Lung (tissue), 12 donors: Measurements from ENCODE around the gene HACD2. TPM values are rescaled to one million over a fixed set of nuclear protein-coding genes. Genes with fewer than 3 reads are reported as not detected.

Experiments used
- ATAC-seq: fragments of 200-7000 bp; cut with Tn5 transposase; one replicate; pipeline ENCODE4 v1.9.1; 2020; ENCODE audit warnings: moderate number of reproducible peaks; ENCODE audit not compliant: insufficient read depth, low FRiP score
- DNase-seq, 3 donors: peaks; one replicate each; pipeline ENCODE4 v3.0.0-alpha.2; 2013 to 2017
- H3K27ac ChIP-seq, 2 donors: one replicate each; pipeline ENCODE4 v1.5.1; 2013; ENCODE audit warnings: mild to moderate bottlenecking in 2 of 2, moderate library complexity in 2 of 2, control low read depth in 1 of 2, inconsistent platforms in 1 of 2, low read depth in 1 of 2, low read length in 1 of 2
- H3K27me3 ChIP-seq, 3 donors: one replicate each; pipeline ENCODE4 v1.5.1; 2013; ENCODE audit warnings: low read length in 2 of 3; ENCODE audit not compliant: control insufficient read depth in 3 of 3, insufficient read depth in 3 of 3
- H3K36me3 ChIP-seq, 4 donors: one replicate each; pipeline ENCODE4 v1.5.1; 2013; ENCODE audit warnings: low read length in 4 of 4, mild to moderate bottlenecking in 1 of 4, moderate library complexity in 1 of 4; ENCODE audit not compliant: control insufficient read depth in 4 of 4, insufficient read depth in 4 of 4
- H3K4me1 ChIP-seq, 5 donors: one replicate each; pipeline ENCODE4 v1.5.1; 2013; ENCODE audit warnings: low read length in 5 of 5, mild to moderate bottlenecking in 2 of 5, moderate library complexity in 1 of 5; ENCODE audit not compliant: control insufficient read depth in 5 of 5, insufficient read depth in 5 of 5
- H3K4me3 ChIP-seq: one replicate; pipeline ENCODE4 v1.5.1; 2013; ENCODE audit warnings: mild to moderate bottlenecking, control low read depth, moderate library complexity
- H3K9ac ChIP-seq, 2 donors: one replicate each; pipeline ENCODE4 v1.5.1; 2013; ENCODE audit warnings: low read length in 2 of 2, control low read depth in 1 of 2; ENCODE audit not compliant: insufficient read depth in 1 of 2
- H3K9me3 ChIP-seq, 4 donors: one replicate each; pipeline ENCODE4 v1.5.1; 2013; ENCODE audit warnings: low read length in 3 of 4, mild to moderate bottlenecking in 1 of 4, moderate library complexity in 1 of 4; ENCODE audit not compliant: control insufficient read depth in 4 of 4, insufficient read depth in 3 of 4
- CTCF ChIP-seq: IDR thresholded peaks from 2 replicates; pipeline ENCODE4 v1.5.1; 2012; ENCODE audit warnings: mild to moderate bottlenecking; ENCODE audit errors: control extremely low read depth, extremely low read depth
- WGBS, 2 donors: extraction: QIAGEN DNeasy Blood & Tissue Kit; methylation state at CpG; one replicate each; pipeline ENCODE4 v1.1.7; 2013; 5-methylcytosine and 5-hydroxymethylcytosine counted together
- polyA plus RNA-seq, 2 donors: library from polyadenylated mRNA; stranded (reverse); fragments of 200-250 nt; gene quantifications; one replicate each; pipeline ENCODE4 v1.2.1, GENCODE V29; 2013
- total RNA-seq, 2 donors: library from RNA; depleted of rRNA in 1 of 2; stranded (reverse); fragments of >200 nt in 1 of 2; gene quantifications; one replicate each; pipeline ENCODE4 v1.2.1, GENCODE V29; 2014 to 2021
- donor health status: control.
- donor health status: control.
- donor health status: Bipolar disorder and iron deficiency.
- donor health status: healthy.
- donor health status: DM: yes; HTN: yes; CAD: no.

HACD2 gene
- total and polyA plus RNA-seq, 4 donors, result 17.1 to 40.7 (median 28.2) TPM

- TF ChIP-seq CTCF, result peak; percentile 56
- Histone ChIP-seq H3K9me3 (peaks cover 0 to 3% (median 1%) of the 10 kb centered on the region in 4 donors), H3K36me3 (peaks cover 0 to 5% (median under 1%) of the 10 kb centered on the region in 4 donors), H3K4me1 (no peaks in the 10 kb centered on the region), H3K27ac (no peak overlapping the region), H3K9ac (no peak overlapping the region), H3K4me3 (no peak overlapping the region), H3K27me3 (no peaks in the 10 kb centered on the region)
- DNase-seq (peak in 2 of 3 donors; percentile 71 to 81), ATAC-seq (peak; percentile 66)
- WGBS, 2 donors, result 43 to 47% methylated on average over 12 of the region's 12 CpGs
Measured at GRCh38 chr3:123559040-123559861, 25.6 kb downstream of the HACD2 start.

DNA sequence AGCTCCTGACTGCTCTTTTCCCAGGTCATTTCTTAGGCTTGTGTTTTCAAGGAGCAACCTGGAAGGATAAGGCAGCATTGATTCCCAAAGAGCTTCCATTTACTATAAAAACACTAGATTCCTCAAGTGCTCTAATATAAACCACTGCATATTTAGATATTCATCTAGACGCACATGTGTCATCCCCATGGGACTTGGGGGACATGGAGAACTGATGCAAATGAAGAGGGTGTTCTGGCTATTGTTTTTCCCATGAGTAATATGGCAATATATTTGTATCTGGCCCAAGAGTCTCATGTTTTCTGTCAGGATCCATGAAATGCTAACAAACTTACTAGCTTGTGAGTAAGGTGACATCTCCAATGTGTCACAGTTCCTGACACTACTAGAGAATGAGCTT lies 31.3 kb downstream of the HACD2 start:
- 89 to 100% methylated on average over 1 of the region's 1 CpG for WGBS, 2 donors
- no peak for ATAC-seq
- Histone ChIP-seq H3K27ac (no peak overlapping the region), H3K9me3 (peaks cover 0 to 5% (median 2%) of the 10 kb centered on the region in 4 donors), H3K4me3 (no peak overlapping the region), H3K4me1 (no peaks in the 10 kb centered on the region), H3K27me3 (no peaks in the 10 kb centered on the region), H3K9ac (no peak overlapping the region), H3K36me3 (peaks cover 5 to 11% (median 9%) of the 10 kb centered on the region in 4 donors)
- DNase-seq, result no peak
- TF ChIP-seq CTCF, result no peak

- no peak for ATAC-seq
- H3K27me3 ChIP-seq, result no peaks in the 10 kb centered on the region
- no peak for TF ChIP-seq CTCF
Measured at GRCh38 chr3:123552768-123553167, 32.1 kb downstream of the HACD2 start.

More at GRCh38 chr3:123552768-123553167, 32.1 kb downstream of the HACD2 start:
- H3K4me3 ChIP-seq, result no peak overlapping the region
- H3K9me3 ChIP-seq, result peaks cover 0 to 5% (median 2%) of the 10 kb centered on the region in 4 donors
- no peak for DNase-seq
- H3K27ac ChIP-seq, result no peak overlapping the region
- no peak overlapping the region for H3K9ac ChIP-seq
- H3K36me3 ChIP-seq, result peaks cover 5 to 11% (median 9%) of the 10 kb centered on the region in 4 donors
- peaks cover 0 to 8% (median 0%) of the 10 kb centered on the region in 5 donors for H3K4me1 ChIP-seq
